Measurements from ENCODE around the gene HBD.

Gene HBD

DNA sequence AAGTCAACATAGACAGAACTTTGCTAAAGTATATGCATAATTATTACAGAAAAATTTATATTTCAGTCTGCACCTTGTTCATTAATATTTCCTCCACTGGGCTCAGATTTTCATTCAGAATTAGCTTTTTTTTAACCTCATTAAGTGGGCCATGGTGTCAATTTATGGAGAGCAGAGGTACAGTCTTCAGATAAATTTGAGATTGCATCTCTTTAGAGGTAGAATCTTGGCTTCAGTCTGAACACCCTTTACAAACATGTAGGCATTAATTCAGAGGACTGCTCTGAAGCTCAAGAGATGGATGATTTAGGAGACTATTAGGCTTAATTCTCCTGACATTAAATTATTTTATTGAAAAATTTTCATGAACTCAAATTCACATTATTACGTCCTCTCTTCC is 4.0 kb downstream of the HBD start:
- no peak overlapping the region for H3K14ac ChIP-seq (ENCODE audit: low read length)
- no peak overlapping the region for H2AK5ac ChIP-seq (ENCODE audit: low read depth, low read length)
- H2BK120ac ChIP-seq (ENCODE audit: low read depth, low read length), result no peak overlapping the region
- no peaks in the 10 kb centered on the region for H3K9me3 ChIP-seq (replicated peaks in 1 of 2; ENCODE audit: control insufficient read depth in 2 of 2, insufficient read depth in 1 of 2, low read depth in 1 of 2, low read length in 2 of 2)
- H4K91ac ChIP-seq (ENCODE audit: low read depth, low read length, poor library complexity), result no peak overlapping the region
- H3K4me2 ChIP-seq (ENCODE audit: insufficient read depth, low read length, poor library complexity, severe bottlenecking), result no peak overlapping the region
- no peak overlapping the region for H2BK15ac ChIP-seq (ENCODE audit: low read length)
- DNase-seq (ENCODE audit: low spot score), result no peak
- H3K27ac ChIP-seq (replicated peaks; ENCODE audit: low read length), result no peak overlapping the region
- H2AFZ ChIP-seq (ENCODE audit: low read length), result no peak overlapping the region
- no peak overlapping the region for H3K9ac ChIP-seq (ENCODE audit: low read depth, low read length, poor library complexity)
- no peaks in the 10 kb centered on the region for H3K79me1 ChIP-seq (ENCODE audit: low read depth, low read length)
- H3K4me1 ChIP-seq (ENCODE audit: control insufficient read depth in 2 of 2, insufficient read depth in 1 of 2, low read depth in 1 of 2, low read length in 2 of 2), result peaks cover 0 to 3% of the 10 kb centered on the region in 2 donors
- 100% methylated on average over 1 of the region's 1 CpG; no CpG with 5 or more reads in 1 of the 2 donors for WGBS, 2 donors (ENCODE audit: extremely low coverage in 2 of 2, insufficient read length in 2 of 2, insufficient replicate concordance in 1 of 2)
- H3K4ac ChIP-seq (ENCODE audit: low read length), result no peak overlapping the region
- no peak overlapping the region for H3K4me3 ChIP-seq (ENCODE audit: low read length in 2 of 2)
- no peak overlapping the region for H4K8ac ChIP-seq (ENCODE audit: low read depth, low read length)
- no peak overlapping the region for H3K23ac ChIP-seq (ENCODE audit: low read depth, low read length, poor library complexity)
- no peaks in the 10 kb centered on the region for H3K36me3 ChIP-seq (replicated peaks in 1 of 2; ENCODE audit: control insufficient read depth in 2 of 2, insufficient read depth in 2 of 2, low read length in 2 of 2)
- H3K27me3 ChIP-seq (ENCODE audit: control insufficient read depth in 3 of 3, insufficient read depth in 3 of 3, low read depth in 1 of 3, low read length in 3 of 3), result no peaks in the 10 kb centered on the region
- H2BK5ac ChIP-seq (ENCODE audit: low read length), result no peak overlapping the region
- H2BK12ac ChIP-seq (ENCODE audit: low read length), result no peak overlapping the region
- no peak overlapping the region for H3K18ac ChIP-seq (ENCODE audit: low read length)

DNA sequence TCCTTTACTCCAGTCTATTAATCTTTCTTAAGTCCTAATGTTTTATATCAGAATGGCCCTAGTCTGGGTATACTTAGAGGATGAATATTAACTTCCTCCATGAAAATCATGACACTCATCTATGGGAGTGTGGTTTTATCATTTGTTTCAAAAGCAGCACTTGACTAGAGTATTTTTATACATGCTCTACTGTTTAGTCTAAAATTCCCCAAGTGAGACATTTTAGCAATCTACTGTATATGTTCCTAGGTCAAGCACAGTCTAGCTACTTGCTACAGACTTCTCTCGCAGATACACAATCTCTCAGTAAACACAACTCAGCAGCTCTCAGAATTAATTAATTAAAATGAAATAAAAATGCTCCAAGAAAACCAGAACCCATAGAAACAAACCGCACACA is 4.5 kb downstream of the HBD start:
- H2AK5ac ChIP-seq (ENCODE audit: low read depth, low read length), result no peak overlapping the region
- H3K4me1 ChIP-seq (ENCODE audit: control insufficient read depth in 2 of 2, insufficient read depth in 1 of 2, low read depth in 1 of 2, low read length in 2 of 2), result peaks cover 0 to 3% of the 10 kb centered on the region in 2 donors
- no peak overlapping the region for H2BK12ac ChIP-seq (ENCODE audit: low read length)
- no peaks in the 10 kb centered on the region for H3K36me3 ChIP-seq (replicated peaks in 1 of 2; ENCODE audit: control insufficient read depth in 2 of 2, insufficient read depth in 2 of 2, low read length in 2 of 2)
- H4K91ac ChIP-seq (ENCODE audit: low read depth, low read length, poor library complexity), result no peak overlapping the region
- H3K18ac ChIP-seq (ENCODE audit: low read length), result no peak overlapping the region
- H3K4me2 ChIP-seq (ENCODE audit: insufficient read depth, low read length, poor library complexity, severe bottlenecking), result no peak overlapping the region
- no peak overlapping the region for H3K27ac ChIP-seq (replicated peaks; ENCODE audit: low read length)
- no peak overlapping the region for H3K23ac ChIP-seq (ENCODE audit: low read depth, low read length, poor library complexity)
- H2BK5ac ChIP-seq (ENCODE audit: low read length), result no peak overlapping the region
- no peaks in the 10 kb centered on the region for H3K79me1 ChIP-seq (ENCODE audit: low read depth, low read length)
- no peak overlapping the region for H3K4me3 ChIP-seq (ENCODE audit: low read length in 2 of 2)
- no peak overlapping the region for H2BK120ac ChIP-seq (ENCODE audit: low read depth, low read length)
- WGBS, 2 donors (ENCODE audit: extremely low coverage in 2 of 2, insufficient read length in 2 of 2, insufficient replicate concordance in 1 of 2), result no CpG with 5 or more reads among the region's 2 CpGs
- no peak overlapping the region for H2AFZ ChIP-seq (ENCODE audit: low read length)
- H2BK15ac ChIP-seq (ENCODE audit: low read length), result no peak overlapping the region
- no peak overlapping the region for H3K14ac ChIP-seq (ENCODE audit: low read length)
- no peaks in the 10 kb centered on the region for H3K27me3 ChIP-seq (ENCODE audit: control insufficient read depth in 3 of 3, insufficient read depth in 3 of 3, low read depth in 1 of 3, low read length in 3 of 3)
- no peak overlapping the region for H4K8ac ChIP-seq (ENCODE audit: low read depth, low read length)
- no peak for DNase-seq (ENCODE audit: low spot score)
- H3K9me3 ChIP-seq (replicated peaks in 1 of 2; ENCODE audit: control insufficient read depth in 2 of 2, insufficient read depth in 1 of 2, low read depth in 1 of 2, low read length in 2 of 2), result no peaks in the 10 kb centered on the region
- no peak overlapping the region for H3K9ac ChIP-seq (ENCODE audit: low read depth, low read length, poor library complexity)
- no peak overlapping the region for H3K4ac ChIP-seq (ENCODE audit: low read length)

DNA sequence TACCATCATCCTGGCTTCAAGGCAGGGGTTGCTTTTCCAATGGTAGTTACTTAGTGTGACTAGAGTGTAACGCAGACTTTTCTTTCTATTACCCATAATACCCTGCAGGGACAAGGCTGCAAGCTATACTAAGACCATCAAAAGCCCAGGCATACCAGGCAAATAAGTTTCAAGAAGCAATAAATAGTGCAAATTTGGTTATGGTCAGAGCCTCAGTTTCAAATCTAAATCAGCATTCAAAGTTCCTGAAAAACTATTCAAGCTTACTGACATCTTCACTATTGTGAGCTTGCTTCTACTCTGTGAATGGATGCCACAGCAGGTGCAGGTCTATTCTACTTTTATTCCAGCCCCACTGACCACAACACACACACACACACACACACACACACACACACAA is 4.9 kb downstream of the HBD start:
- H2BK5ac ChIP-seq (ENCODE audit: low read length), result no peak overlapping the region
- no CpG with 5 or more reads among the region's 1 CpG for WGBS, 2 donors (ENCODE audit: extremely low coverage in 2 of 2, insufficient read length in 2 of 2, insufficient replicate concordance in 1 of 2)
- H4K91ac ChIP-seq (ENCODE audit: low read depth, low read length, poor library complexity), result no peak overlapping the region
- H3K9me3 ChIP-seq (replicated peaks in 1 of 2; ENCODE audit: control insufficient read depth in 2 of 2, insufficient read depth in 1 of 2, low read depth in 1 of 2, low read length in 2 of 2), result no peaks in the 10 kb centered on the region
- no peak overlapping the region for H2BK12ac ChIP-seq (ENCODE audit: low read length)
- H3K18ac ChIP-seq (ENCODE audit: low read length), result no peak overlapping the region
- no peak overlapping the region for H3K14ac ChIP-seq (ENCODE audit: low read length)
- DNase-seq (ENCODE audit: low spot score), result no peak
- H3K23ac ChIP-seq (ENCODE audit: low read depth, low read length, poor library complexity), result no peak overlapping the region
- no peak overlapping the region for H3K27ac ChIP-seq (replicated peaks; ENCODE audit: low read length)
- H3K4me3 ChIP-seq (ENCODE audit: low read length in 2 of 2), result no peak overlapping the region
- H4K8ac ChIP-seq (ENCODE audit: low read depth, low read length), result no peak overlapping the region
- H2AK5ac ChIP-seq (ENCODE audit: low read depth, low read length), result no peak overlapping the region
- H3K79me1 ChIP-seq (ENCODE audit: low read depth, low read length), result no peaks in the 10 kb centered on the region
- H3K4me2 ChIP-seq (ENCODE audit: insufficient read depth, low read length, poor library complexity, severe bottlenecking), result no peak overlapping the region
- no peaks in the 10 kb centered on the region for H3K27me3 ChIP-seq (ENCODE audit: control insufficient read depth in 3 of 3, insufficient read depth in 3 of 3, low read depth in 1 of 3, low read length in 3 of 3)
- no peaks in the 10 kb centered on the region for H3K36me3 ChIP-seq (replicated peaks in 1 of 2; ENCODE audit: control insufficient read depth in 2 of 2, insufficient read depth in 2 of 2, low read length in 2 of 2)
- no peak overlapping the region for H2BK15ac ChIP-seq (ENCODE audit: low read length)
- peaks cover 0 to 3% of the 10 kb centered on the region in 2 donors for H3K4me1 ChIP-seq (ENCODE audit: control insufficient read depth in 2 of 2, insufficient read depth in 1 of 2, low read depth in 1 of 2, low read length in 2 of 2)
- H2AFZ ChIP-seq (ENCODE audit: low read length), result no peak overlapping the region
- H3K4ac ChIP-seq (ENCODE audit: low read length), result no peak overlapping the region
- no peak overlapping the region for H3K9ac ChIP-seq (ENCODE audit: low read depth, low read length, poor library complexity)
- no peak overlapping the region for H2BK120ac ChIP-seq (ENCODE audit: low read depth, low read length)

DNA sequence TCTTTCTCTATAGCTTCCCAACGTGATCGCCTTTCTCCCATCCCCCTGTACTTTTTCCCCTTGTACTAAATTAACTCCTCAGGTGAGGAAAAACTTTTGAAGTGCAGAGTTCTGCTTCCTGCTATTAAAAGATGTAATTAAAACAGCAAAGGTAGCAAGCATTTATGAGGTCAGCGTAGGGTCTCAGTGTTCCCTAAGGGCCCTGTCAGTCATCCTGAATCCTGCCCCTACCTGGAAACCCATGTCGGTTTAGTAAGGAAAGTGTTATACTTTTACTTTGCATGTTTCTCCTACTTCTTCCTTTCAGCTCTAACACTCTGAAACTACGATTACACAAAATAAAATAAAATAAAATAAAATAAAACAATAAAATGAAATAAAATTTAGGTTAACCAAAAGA is 6.2 kb downstream of the HBD start:
- Histone ChIP-seq H2BK120ac (ENCODE audit: low read depth, low read length) (no peak overlapping the region), H3K9ac (ENCODE audit: low read depth, low read length, poor library complexity) (no peak overlapping the region), H4K8ac (ENCODE audit: low read depth, low read length) (no peak overlapping the region), H3K36me3 (replicated peaks in 1 of 2; ENCODE audit: control insufficient read depth in 2 of 2, insufficient read depth in 2 of 2, low read length in 2 of 2) (no peaks in the 10 kb centered on the region), H4K91ac (ENCODE audit: low read depth, low read length, poor library complexity) (no peak overlapping the region), H2BK5ac (ENCODE audit: low read length) (no peak overlapping the region), H2BK15ac (ENCODE audit: low read length) (no peak overlapping the region), H3K23ac (ENCODE audit: low read depth, low read length, poor library complexity) (no peak overlapping the region), H3K27ac (replicated peaks; ENCODE audit: low read length) (no peak overlapping the region), H3K79me1 (ENCODE audit: low read depth, low read length) (no peaks in the 10 kb centered on the region), H2AFZ (ENCODE audit: low read length) (no peak overlapping the region), H3K14ac (ENCODE audit: low read length) (no peak overlapping the region), H2BK12ac (ENCODE audit: low read length) (no peak overlapping the region), H2AK5ac (ENCODE audit: low read depth, low read length) (no peak overlapping the region), H3K27me3 (ENCODE audit: control insufficient read depth in 3 of 3, insufficient read depth in 3 of 3, low read depth in 1 of 3, low read length in 3 of 3) (no peaks in the 10 kb centered on the region), H3K9me3 (replicated peaks in 1 of 2; ENCODE audit: control insufficient read depth in 2 of 2, insufficient read depth in 1 of 2, low read depth in 1 of 2, low read length in 2 of 2) (no peaks in the 10 kb centered on the region), H3K4me1 (ENCODE audit: control insufficient read depth in 2 of 2, insufficient read depth in 1 of 2, low read depth in 1 of 2, low read length in 2 of 2) (peaks cover 0 to 3% of the 10 kb centered on the region in 2 donors), H3K4ac (ENCODE audit: low read length) (no peak overlapping the region), H3K4me2 (ENCODE audit: insufficient read depth, low read length, poor library complexity, severe bottlenecking) (no peak overlapping the region), H3K4me3 (ENCODE audit: low read length in 2 of 2) (no peak overlapping the region), H3K18ac (ENCODE audit: low read length) (no peak overlapping the region)
- 100% methylated on average over 2 of the region's 5 CpGs; no CpG with 5 or more reads in 1 of the 2 donors for WGBS, 2 donors (ENCODE audit: extremely low coverage in 2 of 2, insufficient read length in 2 of 2, insufficient replicate concordance in 1 of 2)
- no peak for DNase-seq (ENCODE audit: low spot score)
